ENCODE results near the gene KRTAP10-4.

- TF ChIP-seq CTCF (IDR thresholded peaks at IDR 0.05) (no peak), POLR2AphosphoS5 (IDR thresholded peaks at IDR 0.05) (no peak)
Measured at GRCh38 chr21:44602463-44602850, 28.9 kb downstream of the KRTAP10-4 start.
